ENCODE results near the gene PAIP2.
"Not testable (repeated sequence)": the region's sequence is repeated elsewhere in the genome, so short reads cannot be mapped to it uniquely, and the experiment has no call there.

DNA sequence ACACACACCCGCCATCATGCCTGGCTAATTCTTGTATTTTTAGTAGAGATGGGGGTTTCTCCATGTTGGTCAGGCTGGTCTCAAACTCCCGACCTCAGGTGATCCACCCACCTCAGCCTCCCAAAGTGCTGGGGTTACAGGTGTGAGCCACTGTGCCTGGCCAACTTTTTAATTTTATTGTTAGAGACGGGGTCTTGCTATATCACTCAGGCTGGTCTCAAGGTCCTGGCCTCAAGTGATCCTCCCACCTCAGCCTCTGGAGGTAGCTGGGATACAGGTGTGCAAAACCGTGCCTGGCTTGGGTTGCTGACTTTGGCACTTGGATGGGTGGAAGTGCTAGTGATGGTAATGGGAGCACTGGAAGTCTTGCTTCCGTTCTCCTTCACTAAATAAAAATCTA lies 67.5 kb downstream of the PAIP2 start:
- not testable (repeated sequence) for TF ChIP-seq POLR2A (IDR thresholded peaks at IDR 0.05; ENCODE audit: low read depth, low read length); TAF1 (IDR thresholded peaks at IDR 0.05; ENCODE audit: borderline replicate concordance, low read depth, low read length); POLR2AphosphoS5 (IDR thresholded peaks at IDR 0.05; ENCODE audit: low read depth, low read length)

All from GM12892 (cell line).